GM12891 (cell line): ENCODE data around the gene NHLH1.
"Not testable (repeated sequence)": the region's sequence is repeated elsewhere in the genome, so short reads cannot be mapped to it uniquely, and the experiment has no call there.

ENCODE experiments used
- PAX5 ChIP-seq: IDR thresholded peaks from 2 replicates; pipeline ENCODE4 v1.6.1; 2011; ENCODE audit warnings: low read length, moderate library complexity, mild to moderate bottlenecking; ENCODE audit not compliant: insufficient read depth, severe bottlenecking
- POLR2A ChIP-seq: IDR thresholded peaks from 2 replicates; pipeline ENCODE4 v1.6.1; 2011; ENCODE audit warnings: low read depth, low read length, control low read depth
- POLR2AphosphoS5 ChIP-seq: IDR thresholded peaks from 2 replicates; pipeline ENCODE4 v1.6.1; 2011; ENCODE audit warnings: low read depth, low read length, control low read depth
- POU2F2 ChIP-seq: IDR thresholded peaks from 2 replicates; pipeline ENCODE4 v1.6.1; 2011; ENCODE audit warnings: low read depth, mild to moderate bottlenecking, control low read depth, low read length, moderate library complexity
- SPI1 ChIP-seq: IDR thresholded peaks from 2 replicates; pipeline ENCODE4 v1.6.1; 2011; ENCODE audit warnings: low read depth, low read length, control low read depth
- TAF1 ChIP-seq: IDR thresholded peaks from 2 replicates; pipeline ENCODE4 v1.6.1; 2011; ENCODE audit warnings: low read depth, low read length, control low read depth

DNA sequence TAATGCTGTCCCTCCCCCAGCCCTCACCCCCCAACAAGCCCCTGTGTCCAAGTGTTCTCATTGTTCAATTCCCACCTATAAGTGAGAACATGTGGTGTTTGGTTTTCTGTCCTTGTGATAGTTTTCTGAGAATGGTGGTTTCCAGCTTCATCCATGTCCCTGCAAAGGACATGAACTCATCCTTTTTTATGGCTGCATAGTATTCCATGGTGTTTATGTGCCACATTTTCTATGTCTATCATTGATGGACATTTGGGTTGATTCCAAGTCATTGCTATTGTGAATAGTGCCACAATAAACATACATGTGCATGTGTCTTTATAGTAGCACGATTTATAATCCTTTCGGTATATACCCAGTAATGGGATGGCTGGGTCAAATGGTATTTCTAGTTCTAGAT lies 17.9 kb downstream of the NHLH1 start:
- TF ChIP-seq POLR2A, POU2F2, POLR2AphosphoS5, SPI1, TAF1, PAX5: not testable (repeated sequence)
